ENCODE data around the gene INVS. TPM values are rescaled to one million over a fixed set of nuclear protein-coding genes. Genes with fewer than 3 reads are reported as not detected.
"Not testable (repeated sequence)": the region's sequence is repeated elsewhere in the genome, so short reads cannot be mapped to it uniquely, and the experiment has no call there.

The INVS gene
- total and polyA plus RNA-seq, 11 donors = 2.5 to 10.4 (median 7.4) TPM

DNA sequence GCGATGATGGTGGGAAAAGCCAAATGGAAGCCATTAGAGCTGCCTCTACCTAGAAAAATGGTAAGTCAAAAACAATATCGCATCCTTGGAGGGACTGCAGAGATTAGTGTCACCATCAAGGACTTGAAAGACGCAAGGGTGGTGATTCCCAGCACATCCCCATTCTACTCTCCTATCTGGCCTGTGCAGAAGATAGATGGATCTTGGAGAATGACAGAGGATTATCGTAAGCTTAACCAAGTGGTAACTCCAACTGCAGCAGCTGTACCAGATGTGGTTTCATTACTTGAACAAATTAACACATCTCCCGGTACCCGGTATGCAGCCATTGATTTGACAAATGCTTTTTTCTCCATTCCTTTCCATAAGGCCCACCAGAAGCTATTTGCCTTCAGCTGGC is 24.1 kb upstream of the INVS start:
- TF ChIP-seq POLR2A (IDR thresholded peaks at IDR 0.05) = no peak
- Histone ChIP-seq H3K36me3 (peaks cover 0 to 4% (median 0%) of the 10 kb centered on the region in 9 donors), H3K9me3 (no peaks in the 10 kb centered on the region), H3K4me1 (peaks cover 0 to 31% (median 10%) of the 10 kb centered on the region in 12 donors), H3K27me3 (no peaks in the 10 kb centered on the region), H3K27ac (no peak overlapping the region), H3K4me3 (no peak overlapping the region)
- intact Hi-C loops (cut with DNase I) = no loop called here
- ATAC-seq = no peak
- no peak for DNase-seq
- WGBS, 4 donors = 97 to 98% (median 98%) methylated on average over 6 of the region's 6 CpGs

DNA sequence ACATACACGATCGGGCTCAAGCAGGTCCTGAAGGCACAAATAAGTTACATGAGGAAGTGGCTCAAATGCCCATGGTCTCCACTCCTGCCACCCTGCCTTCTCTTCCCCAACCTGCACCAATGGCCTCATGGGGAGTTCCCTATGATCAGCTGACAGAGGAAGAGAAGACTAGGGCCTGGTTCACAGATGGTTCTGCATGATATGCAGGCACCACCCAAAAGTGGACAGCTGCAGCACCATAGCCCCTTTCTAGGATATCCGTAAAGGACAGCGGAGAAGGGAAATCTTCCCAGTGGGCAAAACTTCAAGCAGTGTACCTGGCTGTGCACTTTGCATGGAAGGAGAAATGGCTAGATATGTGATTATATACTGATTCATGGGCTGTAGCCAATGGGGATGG is 22.8 kb upstream of the INVS start:
- 92 to 99% (median 96%) methylated on average over 4 of the region's 4 CpGs for WGBS, 4 donors
- H3K27me3 ChIP-seq; H3K36me3 ChIP-seq; H3K4me3 ChIP-seq; H3K27ac ChIP-seq; DNase-seq; intact Hi-C loops (cut with DNase I); ATAC-seq; H3K9me3 ChIP-seq: not testable (repeated sequence)
- peaks cover 0 to 28% (median 10%) of the 10 kb centered on the region in 12 donors for H3K4me1 ChIP-seq

DNA sequence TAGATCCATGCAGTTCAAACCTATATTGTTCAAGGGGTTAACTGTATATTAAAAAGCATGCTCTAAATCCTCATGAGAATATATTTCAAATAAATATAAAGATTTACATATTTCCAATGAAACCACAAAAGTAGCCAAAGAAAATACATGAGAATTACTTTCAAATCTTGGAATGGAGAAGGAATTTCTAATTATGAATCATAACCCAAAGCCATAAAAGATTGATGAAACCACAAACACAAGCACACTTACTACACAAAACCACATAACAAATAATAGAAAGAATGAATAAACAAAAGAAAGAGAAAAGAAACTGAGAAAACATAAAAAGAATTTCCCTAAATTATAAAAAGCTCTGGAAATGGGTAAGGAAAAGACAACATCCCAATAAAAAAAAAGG is 16.3 kb upstream of the INVS start:
- Histone ChIP-seq H3K4me1 (peaks cover 0 to 54% (median 29%) of the 10 kb centered on the region in 12 donors), H3K36me3 (no peaks in the 10 kb centered on the region), H3K4me3 (no peak overlapping the region), H3K27ac (no peak overlapping the region), H3K9me3 (no peaks in the 10 kb centered on the region), H3K27me3 (no peaks in the 10 kb centered on the region)
- ATAC-seq (no peak), DNase-seq (no peak)
- TF ChIP-seq, protein P1, sequence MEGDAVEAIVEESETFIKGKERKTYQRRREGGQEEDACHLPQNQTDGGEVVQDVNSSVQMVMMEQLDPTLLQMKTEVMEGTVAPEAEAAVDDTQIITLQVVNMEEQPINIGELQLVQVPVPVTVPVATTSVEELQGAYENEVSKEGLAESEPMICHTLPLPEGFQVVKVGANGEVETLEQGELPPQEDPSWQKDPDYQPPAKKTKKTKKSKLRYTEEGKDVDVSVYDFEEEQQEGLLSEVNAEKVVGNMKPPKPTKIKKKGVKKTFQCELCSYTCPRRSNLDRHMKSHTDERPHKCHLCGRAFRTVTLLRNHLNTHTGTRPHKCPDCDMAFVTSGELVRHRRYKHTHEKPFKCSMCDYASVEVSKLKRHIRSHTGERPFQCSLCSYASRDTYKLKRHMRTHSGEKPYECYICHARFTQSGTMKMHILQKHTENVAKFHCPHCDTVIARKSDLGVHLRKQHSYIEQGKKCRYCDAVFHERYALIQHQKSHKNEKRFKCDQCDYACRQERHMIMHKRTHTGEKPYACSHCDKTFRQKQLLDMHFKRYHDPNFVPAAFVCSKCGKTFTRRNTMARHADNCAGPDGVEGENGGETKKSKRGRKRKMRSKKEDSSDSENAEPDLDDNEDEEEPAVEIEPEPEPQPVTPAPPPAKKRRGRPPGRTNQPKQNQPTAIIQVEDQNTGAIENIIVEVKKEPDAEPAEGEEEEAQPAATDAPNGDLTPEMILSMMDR (IDR thresholded peaks at IDR 0.05) = no peak
- no peak for TF ChIP-seq POLR2A (IDR thresholded peaks at IDR 0.05)
- intact Hi-C loops (cut with DNase I) = no loop called here

DNA sequence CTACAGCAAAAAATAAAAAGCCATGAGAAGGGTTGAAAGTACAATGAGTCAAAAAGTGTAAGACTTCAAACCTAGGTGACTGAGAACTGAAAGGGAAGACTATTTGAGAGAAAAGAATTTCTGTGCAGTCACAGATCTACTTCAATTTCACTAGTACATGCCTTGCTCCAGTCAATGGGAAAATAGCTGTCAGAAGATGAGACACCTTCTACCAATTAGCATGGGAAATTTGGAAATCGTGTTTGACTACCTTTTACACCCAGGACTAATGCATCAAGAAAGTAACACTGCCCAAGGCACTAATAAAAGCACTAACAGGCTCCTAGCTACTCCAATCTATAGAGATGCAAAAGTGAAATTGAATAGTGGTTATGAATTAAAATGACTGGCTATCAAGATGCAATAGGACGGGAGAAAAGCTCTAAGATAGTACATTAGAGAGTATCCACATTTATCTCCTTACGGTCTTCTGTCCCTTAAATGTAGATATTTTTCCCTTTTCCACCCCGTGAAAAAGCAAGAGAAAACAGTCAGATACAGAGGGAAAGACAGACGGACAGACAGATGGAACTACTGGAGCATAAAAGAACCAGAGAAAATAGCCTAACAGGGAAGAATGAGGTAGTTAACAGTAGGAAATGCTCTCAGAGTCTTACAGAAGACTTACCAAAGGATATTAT is 15.5 kb upstream of the INVS start:
- no peak for DNase-seq
- H3K9me3 ChIP-seq = no peaks in the 10 kb centered on the region
- H3K4me1 ChIP-seq = peaks cover 0 to 62% (median 29%) of the 10 kb centered on the region in 12 donors
- ATAC-seq = no peak
- H3K36me3 ChIP-seq = no peaks in the 10 kb centered on the region
- intact Hi-C loops (cut with DNase I) = no loop called here
- H3K27me3 ChIP-seq = no peaks in the 10 kb centered on the region
- TF ChIP-seq, protein P1 (IDR thresholded peaks at IDR 0.05) = no peak
- no peak for TF ChIP-seq POLR2A (IDR thresholded peaks at IDR 0.05)
- no peak overlapping the region for H3K4me3 ChIP-seq
- H3K27ac ChIP-seq = no peak overlapping the region
- WGBS, 4 donors = 65 to 78% (median 71%) methylated on average over 5 of the region's 5 CpGs

DNA sequence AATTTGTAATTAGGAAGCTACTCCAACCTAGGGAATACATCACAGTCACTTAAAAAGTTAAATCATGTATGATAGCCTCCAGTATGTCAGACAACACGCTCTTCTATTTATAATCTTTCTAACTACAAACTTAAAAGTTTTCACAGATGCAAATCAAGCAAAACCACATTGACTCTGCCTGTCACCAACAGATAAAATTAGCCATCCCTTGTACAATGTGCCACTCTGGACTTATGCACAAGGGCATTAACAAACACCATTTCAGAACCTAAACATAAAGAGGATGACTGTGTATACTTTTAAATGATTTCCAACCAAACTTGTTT is 15.0 kb upstream of the INVS start:
- no peak for TF ChIP-seq POLR2A (IDR thresholded peaks at IDR 0.05)
- TF ChIP-seq, protein P1 (IDR thresholded peaks at IDR 0.05) = no peak
- ATAC-seq (no peak), DNase-seq (no peak)
- no peak overlapping the region for H3K27ac ChIP-seq
- H3K36me3 ChIP-seq = no peaks in the 10 kb centered on the region
- intact Hi-C loops (cut with DNase I) = no loop called here
- WGBS, 4 donors = 52 to 59% (median 56%) methylated on average over 1 of the region's 1 CpG
- no peaks in the 10 kb centered on the region for H3K9me3 ChIP-seq
- H3K27me3 ChIP-seq = no peaks in the 10 kb centered on the region
- H3K4me1 ChIP-seq = peaks cover 0 to 62% (median 29%) of the 10 kb centered on the region in 12 donors
- no peak overlapping the region for H3K4me3 ChIP-seq

Measured in heart left ventricle (tissue), 16 donors.